ENCODE data around the gene CBLB. TPM values are rescaled to one million over a fixed set of nuclear protein-coding genes. Genes with fewer than 3 reads are reported as not detected.
A peak's percentile ranks its signal among the peaks of the same experiment; 100 is the strongest.

CBLB gene
- total RNA-seq, 1 donor from 2014 or later: 41.5 TPM

- H3K27ac ChIP-seq: no peak overlapping the region
- no peaks in the 10 kb centered on the region for H3K36me3 ChIP-seq
- ATAC-seq (no peak), DNase-seq (no peak)
- TF ChIP-seq CTCF (IDR thresholded peaks at IDR 0.05): no peak
- no peaks in the 10 kb centered on the region for H3K27me3 ChIP-seq
- H3K4me3 ChIP-seq: no peak overlapping the region
- H3K9me3 ChIP-seq: no peaks in the 10 kb centered on the region
- H3K4me1 ChIP-seq: peaks cover 9% of the 10 kb centered on the region
- intact Hi-C loops (cut with DNase I): no loop called here
These were observed 42.7 kb upstream of the CBLB start for GRCh38 chr3:105911496-105911895.

GRCh38 chr3:105907777-105908176 is 39.0 kb upstream of the CBLB start:
- no peak for DNase-seq

GRCh38 chr3:105906836-105907235 is 38.0 kb upstream of the CBLB start:
- ATAC-seq: peak; percentile 56
- Histone ChIP-seq H3K36me3 (no peaks in the 10 kb centered on the region), H3K27ac (peak overlapping the region; percentile 52)

More at GRCh38 chr3:105907777-105908176, 39.0 kb upstream of the CBLB start:
- peak; percentile 68 for ATAC-seq
- intact Hi-C loops (cut with DNase I): no loop called here
- Histone ChIP-seq H3K4me3 (no peak overlapping the region), H3K9me3 (no peaks in the 10 kb centered on the region), H3K4me1 (peaks cover 9% of the 10 kb centered on the region), H3K27me3 (no peaks in the 10 kb centered on the region), H3K27ac (peak overlapping the region; percentile 52), H3K36me3 (no peaks in the 10 kb centered on the region)
- no peak for TF ChIP-seq CTCF (IDR thresholded peaks at IDR 0.05)

GRCh38 chr3:105906345-105906744 is 37.5 kb upstream of the CBLB start:
- H3K27me3 ChIP-seq: no peaks in the 10 kb centered on the region
- no peaks in the 10 kb centered on the region for H3K36me3 ChIP-seq
- TF ChIP-seq CTCF (IDR thresholded peaks at IDR 0.05): no peak
- H3K9me3 ChIP-seq: no peaks in the 10 kb centered on the region
- no peak overlapping the region for H3K4me3 ChIP-seq
- peaks cover 9% of the 10 kb centered on the region for H3K4me1 ChIP-seq
- no peak for ATAC-seq
- no peak for DNase-seq
- H3K27ac ChIP-seq: peak overlapping the region; percentile 52
- intact Hi-C loops (cut with DNase I): no loop called here

More at GRCh38 chr3:105906836-105907235, 38.0 kb upstream of the CBLB start:
- intact Hi-C loops (cut with DNase I): no loop called here
- H3K9me3 ChIP-seq: no peaks in the 10 kb centered on the region
- peaks cover 9% of the 10 kb centered on the region for H3K4me1 ChIP-seq
- no peak for DNase-seq
- H3K27me3 ChIP-seq: no peaks in the 10 kb centered on the region
- no peak overlapping the region for H3K4me3 ChIP-seq
- no peak for TF ChIP-seq CTCF (IDR thresholded peaks at IDR 0.05)

GRCh38 chr3:105905328-105905727 is 36.5 kb upstream of the CBLB start:
- peaks cover 9% of the 10 kb centered on the region for H3K4me1 ChIP-seq
- no peak overlapping the region for H3K27ac ChIP-seq
- intact Hi-C loops (cut with DNase I): no loop called here
- no peak for TF ChIP-seq CTCF (IDR thresholded peaks at IDR 0.05)
- H3K9me3 ChIP-seq: no peaks in the 10 kb centered on the region
- ATAC-seq (no peak), DNase-seq (no peak)
- no peak overlapping the region for H3K4me3 ChIP-seq
- no peaks in the 10 kb centered on the region for H3K27me3 ChIP-seq
- no peaks in the 10 kb centered on the region for H3K36me3 ChIP-seq

- ATAC-seq: no peak
- no peak for TF ChIP-seq CTCF (IDR thresholded peaks at IDR 0.05)
- intact Hi-C loops (cut with DNase I): no loop called here
- H3K27me3 ChIP-seq: no peaks in the 10 kb centered on the region
- H3K9me3 ChIP-seq: no peaks in the 10 kb centered on the region
- no peak for DNase-seq
- no peak overlapping the region for H3K27ac ChIP-seq
- no peak overlapping the region for H3K4me3 ChIP-seq
- no peaks in the 10 kb centered on the region for H3K36me3 ChIP-seq
- H3K4me1 ChIP-seq: peaks cover 9% of the 10 kb centered on the region
These were observed 36.0 kb upstream of the CBLB start for GRCh38 chr3:105904678-105905284.

Measured in upper lobe of right lung (tissue), 1 donor.